NCI-H510A treated with DMSO at 0.1 percent for 48 hours (cell line): Measurements from ENCODE around the gene ERC1.

Source experiments
- DNase-seq: peaks from one replicate; lab custom pipeline; 2025; lab: John Stamatoyannopoulos, UW

ERC1 gene

GRCh38 chr12:990661-991349, at the start of gene ERC1:
Gene ERC1 (plus strand): TSS chr12:991223. CDS start chr12:1027904, 36,681 bp downstream.
- peak; percentile 81 for DNase-seq

GRCh38 chr12:943051-943450, 48.0 kb upstream of the ERC1 start:
- DNase-seq = no peak

GRCh38 chr12:944211-944610, 46.8 kb upstream of the ERC1 start:
- no peak for DNase-seq

- DNase-seq = no peak
These were observed 44.8 kb upstream of the ERC1 start for GRCh38 chr12:946212-946611.

GRCh38 chr12:946631-947030, 44.4 kb upstream of the ERC1 start:
- no peak for DNase-seq

GRCh38 chr12:948238-948637, 42.8 kb upstream of the ERC1 start:
- no peak for DNase-seq

- peak; percentile 96 for DNase-seq
These were observed 41.4 kb upstream of the ERC1 start, which contains the start of gene RAD52 for GRCh38 chr12:949453-950191. Gene RAD52 (minus strand): TSS chr12:949694. CDS start chr12:933058, 16,636 bp downstream.

- no peak for DNase-seq
These were observed 39.8 kb upstream of the ERC1 start for GRCh38 chr12:951176-951575.

- no peak for DNase-seq
These were observed 37.2 kb upstream of the ERC1 start for GRCh38 chr12:953776-954175.

- DNase-seq = no peak
These were observed 36.3 kb upstream of the ERC1 start for GRCh38 chr12:954741-955140.

GRCh38 chr12:955939-956338, 35.1 kb upstream of the ERC1 start:
- DNase-seq = no peak

- DNase-seq = no peak
These were observed 32.4 kb upstream of the ERC1 start for GRCh38 chr12:958588-959123.

GRCh38 chr12:966724-967123, 24.3 kb upstream of the ERC1 start:
- no peak for DNase-seq

GRCh38 chr12:967641-968040, 23.4 kb upstream of the ERC1 start:
- DNase-seq = no peak

- DNase-seq = no peak
These were observed 22.5 kb upstream of the ERC1 start for GRCh38 chr12:968545-968944.

GRCh38 chr12:969821-970220, 21.2 kb upstream of the ERC1 start:
- DNase-seq = no peak

- no peak for DNase-seq
These were observed 19.0 kb upstream of the ERC1 start for GRCh38 chr12:971991-972390.

- no peak for DNase-seq
These were observed 16.7 kb upstream of the ERC1 start for GRCh38 chr12:974271-974862.

GRCh38 chr12:976644-977043, 14.4 kb upstream of the ERC1 start:
- no peak for DNase-seq

- DNase-seq = no peak
These were observed 13.9 kb upstream of the ERC1 start for GRCh38 chr12:977156-977555.

- no peak for DNase-seq
These were observed 11.7 kb upstream of the ERC1 start for GRCh38 chr12:979349-979748.

- DNase-seq = no peak
These were observed 9.7 kb upstream of the ERC1 start for GRCh38 chr12:981176-981828.
